ENCODE data around the gene PLCG1. TPM values are rescaled to one million over a fixed set of nuclear protein-coding genes. Genes with fewer than 3 reads are reported as not detected.

The PLCG1 gene
- total RNA-seq, 1 experiment from 2014 or later: 45.6 TPM

- no peak overlapping the region for H3K9ac ChIP-seq (ENCODE audit: low read length)
- DNase-seq (ENCODE audit: low read depth, low spot score) (no peak), ATAC-seq (no peak)
- peaks cover 11% of the 10 kb centered on the region; the same call in 1 of the 2 replicates for H4K20me1 ChIP-seq (ENCODE audit: insufficient read depth)
- H3K27ac ChIP-seq (ENCODE audit: low read depth, low read length): no peak overlapping the region
- intact Hi-C loops (cut with micrococcal nuclease): no loop called here
- CTCF ChIA-PET: no interaction called here
- no peaks in the 10 kb centered on the region for H3K27me3 ChIP-seq (ENCODE audit: insufficient read depth, low read length)
- peaks cover 55% of the 10 kb centered on the region for H3K79me2 ChIP-seq (ENCODE audit: insufficient read depth, low read length)
- H3K4me1 ChIP-seq (ENCODE audit: control insufficient read depth in 1 of 2, insufficient read depth in 2 of 2, low read length in 2 of 2): peaks cover 4 to 15% of the 10 kb centered on the region in 2 experiments; a peak in 2 of 4 replicates
- no peak overlapping the region for H3K4me3 ChIP-seq (replicated peaks in 1 of 2; ENCODE audit: low read depth in 1 of 2, low read length in 2 of 2)
- POLR2A ChIA-PET: interaction anchor here (1.3 kb wide), 1 partner anchor 120 kb away, joined by 6 read pairs; no protein-coding TSS in a partner anchor
- no peaks in the 10 kb centered on the region for H3K9me3 ChIP-seq (ENCODE audit: control insufficient read depth in 1 of 2, insufficient read depth in 1 of 2, low read depth in 1 of 2, low read length in 2 of 2)
- RAD21 ChIA-PET (ENCODE audit: low non-redundant PET in 1 of 2, low total read pairs in 2 of 2, uncharacterized antibody in 2 of 2, unreplicated experiment in 2 of 2): no interaction called here
- no peak overlapping the region for H2AFZ ChIP-seq (ENCODE audit: low read depth, low read length, poor library complexity, severe bottlenecking)
- H3K9me2 ChIP-seq (ENCODE audit: insufficient read depth): no peaks in the 10 kb centered on the region
- no peak for TF ChIP-seq ZBTB33 (IDR thresholded peaks at IDR 0.05; ENCODE audit: extremely low read depth, insufficient replicate concordance, low read length)
- no peak for TF ChIP-seq MAX (IDR thresholded peaks at IDR 0.05)
- TF ChIP-seq ZFX (IDR thresholded peaks at IDR 0.05): no peak
- TF ChIP-seq ATF3 (IDR thresholded peaks at IDR 0.05): no peak
- no peak for TF ChIP-seq SIN3A (IDR thresholded peaks at IDR 0.05; ENCODE audit: low read depth)
- TF ChIP-seq CBX3 (IDR thresholded peaks at IDR 0.05; ENCODE audit: low read depth): no peak
- TF ChIP-seq JUND (IDR thresholded peaks at IDR 0.05): no peak
- TF ChIP-seq RAD21 (IDR thresholded peaks at IDR 0.05; ENCODE audit: low read depth): no peak
- peaks cover 65 to 75% of the 10 kb centered on the region in 2 experiments for H3K36me3 ChIP-seq (ENCODE audit: control insufficient read depth in 1 of 2, insufficient read depth in 2 of 2, low read length in 2 of 2)
- no TSS peak for BruUV-seq (replicated peaks)
- H3K4me2 ChIP-seq (ENCODE audit: low read length): no peak overlapping the region
Measured at GRCh38 chr20:41111578-41111951, 25.8 kb upstream of the PLCG1 start.
